CD1c-positive myeloid dendritic cell (primary cell): Measurements from ENCODE around the gene GIMAP4.
A peak's percentile ranks its signal among the peaks of the same experiment; 100 is the strongest.
"Not testable (repeated sequence)": the region's sequence is repeated elsewhere in the genome, so short reads cannot be mapped to it uniquely, and the experiment has no call there.

Experiments
- DNase-seq: peaks from one replicate; pipeline ENCODE4 v3.0.0-alpha.2; 2016; ENCODE audit errors: extremely low spot score

Gene GIMAP4

DNA sequence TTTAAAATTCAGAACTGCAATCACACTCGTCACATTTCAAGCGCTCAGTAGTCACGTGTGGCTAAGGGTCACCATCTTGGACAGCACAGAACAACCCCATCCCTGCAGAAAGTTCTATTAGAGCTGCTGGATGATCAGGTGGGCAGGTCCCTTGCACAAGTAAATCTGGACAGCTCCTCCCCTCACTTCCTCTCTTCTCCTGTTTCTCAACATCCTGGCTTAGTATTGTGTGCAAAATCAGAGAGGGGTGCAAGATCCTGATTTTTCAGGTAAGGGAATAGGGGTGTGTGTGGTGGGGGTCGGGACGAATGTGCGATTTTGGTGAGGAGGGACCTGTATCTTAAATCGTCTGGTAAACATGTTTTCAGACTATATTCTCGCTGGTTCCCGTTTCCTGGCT is at the start of gene GIMAP4:
Gene GIMAP4 (plus strand): TSS at position 222 of the 400 bp plus-strand sequence. CDS start 2,512 bp downstream, outside the sequence.
- DNase-seq, result peak; percentile 45

DNA sequence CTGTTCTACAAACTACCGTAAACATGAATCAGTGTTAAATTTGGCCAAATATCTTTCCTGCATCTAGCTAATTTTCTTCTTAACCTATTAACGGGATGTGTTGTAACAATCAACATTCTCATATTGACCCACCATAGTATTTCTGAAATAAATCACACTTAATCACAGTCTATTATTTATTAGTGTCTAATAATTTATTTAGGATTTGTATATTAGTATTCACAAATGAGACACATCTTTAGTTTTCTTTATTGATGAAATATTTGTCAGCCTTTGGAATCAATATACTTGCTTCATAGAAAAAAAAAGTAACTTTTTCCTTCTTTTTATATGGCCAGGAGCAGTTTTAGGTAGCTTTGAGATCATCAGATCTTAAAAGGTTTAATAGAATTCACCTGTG is 47.9 kb upstream of the GIMAP4 start:
- DNase-seq, result no peak

DNA sequence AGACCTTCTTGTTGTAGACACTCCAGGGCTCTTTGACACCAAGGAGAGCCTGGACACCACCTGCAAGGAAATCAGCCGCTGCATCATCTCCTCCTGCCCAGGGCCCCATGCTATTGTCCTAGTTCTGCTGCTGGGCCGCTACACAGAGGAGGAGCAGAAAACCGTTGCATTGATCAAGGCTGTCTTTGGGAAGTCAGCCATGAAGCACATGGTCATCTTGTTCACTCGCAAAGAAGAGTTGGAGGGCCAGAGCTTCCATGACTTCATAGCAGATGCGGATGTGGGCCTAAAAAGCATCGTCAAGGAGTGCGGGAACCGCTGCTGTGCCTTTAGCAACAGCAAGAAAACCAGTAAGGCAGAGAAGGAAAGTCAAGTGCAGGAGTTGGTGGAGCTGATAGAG is 47.0 kb upstream of the GIMAP4 start:
- no peak for DNase-seq

GRCh38 chr7:150522931-150523330 is 44.3 kb upstream of the GIMAP4 start:
- DNase-seq, result not testable (repeated sequence)

GRCh38 chr7:150524018-150524417 is 43.2 kb upstream of the GIMAP4 start:
- no peak for DNase-seq

GRCh38 chr7:150531704-150532103 is 35.5 kb upstream of the GIMAP4 start:
- DNase-seq, result no peak

- no peak for DNase-seq
These were observed 28.9 kb upstream of the GIMAP4 start for GRCh38 chr7:150538259-150538658.

DNA sequence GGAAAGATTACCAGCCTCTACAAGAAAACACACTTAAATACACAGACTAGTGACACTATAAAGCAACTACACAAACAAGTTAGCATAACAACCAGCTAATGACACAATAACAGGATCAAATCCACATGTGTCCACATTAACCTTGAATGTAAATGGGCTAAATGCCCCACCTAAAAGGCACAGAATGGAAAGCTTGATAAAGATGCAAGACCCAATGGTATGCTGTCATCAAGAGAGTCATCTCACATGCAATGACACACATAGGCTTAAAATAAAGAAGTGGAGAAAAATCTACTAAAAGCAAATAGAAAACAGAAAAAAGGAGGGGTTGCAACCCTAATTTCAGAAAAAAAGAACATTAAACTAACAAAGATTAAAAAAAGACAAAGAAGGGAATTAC is 14.0 kb upstream of the GIMAP4 start:
- DNase-seq, result no peak

- peak; percentile 50 for DNase-seq
These were observed 10.6 kb upstream of the GIMAP4 start for GRCh38 chr7:150556521-150557138.

DNA sequence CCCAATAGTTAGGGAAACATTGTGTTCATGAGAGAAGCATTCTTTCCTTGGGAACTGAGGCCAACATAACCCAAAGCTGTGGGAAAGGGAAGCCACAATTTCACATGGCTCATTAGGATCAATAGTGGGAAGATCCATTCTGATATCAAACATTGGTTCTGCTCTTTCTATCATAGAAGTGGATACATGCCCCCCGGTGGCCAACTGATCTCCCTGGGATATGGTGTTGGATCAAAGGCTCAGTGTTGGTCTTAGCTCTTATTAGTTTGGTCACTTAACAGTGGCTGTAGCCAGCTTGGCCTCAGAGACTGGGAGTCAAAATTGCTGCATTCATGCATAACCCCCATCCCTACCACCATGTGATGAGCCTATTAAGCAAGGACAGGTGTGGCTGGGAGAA is 6.7 kb upstream of the GIMAP4 start:
- no peak for DNase-seq

DNA sequence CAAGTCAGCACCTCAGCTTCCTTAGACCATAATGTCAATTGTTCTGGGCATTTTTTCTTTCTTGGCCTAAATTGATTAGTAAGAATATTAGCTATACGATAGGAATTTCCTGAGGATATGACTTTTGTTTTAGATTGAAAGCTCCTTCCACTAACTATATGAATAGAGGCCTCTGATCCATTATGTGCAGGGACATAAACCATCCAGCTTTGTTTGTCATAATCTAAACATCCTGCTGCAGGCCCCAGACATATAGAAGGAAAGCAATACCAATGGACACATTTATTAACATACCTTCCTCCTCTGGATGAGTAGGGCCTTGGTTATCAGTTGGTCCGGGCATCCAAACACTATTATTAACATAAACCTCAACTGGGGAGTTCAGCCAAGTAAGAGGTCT is 4.3 kb upstream of the GIMAP4 start:
- no peak for DNase-seq

GRCh38 chr7:150564006-150564405 is 3.2 kb upstream of the GIMAP4 start:
- DNase-seq, result no peak

- DNase-seq, result no peak
These were observed 2.6 kb upstream of the GIMAP4 start for GRCh38 chr7:150564566-150564965.

- no peak for DNase-seq
These were observed 2.0 kb upstream of the GIMAP4 start for GRCh38 chr7:150565239-150565638.

DNA sequence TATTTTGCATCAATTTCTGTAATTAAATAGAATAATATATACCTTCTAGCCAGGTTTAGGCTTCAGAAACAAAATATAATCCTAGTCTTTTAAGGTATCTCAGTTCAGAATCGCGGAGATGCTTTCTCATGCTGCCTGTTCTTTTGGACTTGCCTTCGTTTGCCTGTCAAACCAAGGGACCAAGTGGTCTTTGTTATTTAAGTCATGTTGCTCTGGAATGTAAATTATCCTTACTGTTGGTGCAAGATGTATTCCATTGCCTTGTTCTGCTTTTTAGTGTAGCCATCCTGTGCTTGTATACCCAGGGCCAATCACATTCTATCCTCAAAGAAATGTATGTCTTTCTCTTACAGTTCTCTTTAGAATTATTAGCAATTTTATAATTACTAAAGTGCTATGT is 1.1 kb upstream of the GIMAP4 start:
- DNase-seq, result no peak

DNA sequence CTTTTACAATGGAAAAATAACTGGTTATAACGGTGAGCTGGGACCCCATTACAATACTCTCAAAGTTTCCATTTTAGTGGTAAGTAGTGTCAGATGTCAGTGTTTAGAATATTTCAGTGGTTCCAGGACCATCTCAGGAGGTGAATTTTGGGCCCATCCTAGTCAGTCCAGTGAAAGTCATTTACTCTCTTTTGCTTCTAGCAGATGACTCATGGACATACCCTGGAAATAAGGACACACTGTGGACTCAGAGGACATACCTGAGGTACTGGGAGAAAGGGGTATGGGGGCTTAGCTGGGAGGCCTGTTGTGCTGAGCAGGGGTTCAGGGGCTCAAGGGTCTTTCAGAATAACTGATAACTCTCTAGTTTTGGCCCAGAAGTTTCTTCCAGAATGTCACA is 618 bp upstream of the GIMAP4 start:
- no peak for DNase-seq

DNA sequence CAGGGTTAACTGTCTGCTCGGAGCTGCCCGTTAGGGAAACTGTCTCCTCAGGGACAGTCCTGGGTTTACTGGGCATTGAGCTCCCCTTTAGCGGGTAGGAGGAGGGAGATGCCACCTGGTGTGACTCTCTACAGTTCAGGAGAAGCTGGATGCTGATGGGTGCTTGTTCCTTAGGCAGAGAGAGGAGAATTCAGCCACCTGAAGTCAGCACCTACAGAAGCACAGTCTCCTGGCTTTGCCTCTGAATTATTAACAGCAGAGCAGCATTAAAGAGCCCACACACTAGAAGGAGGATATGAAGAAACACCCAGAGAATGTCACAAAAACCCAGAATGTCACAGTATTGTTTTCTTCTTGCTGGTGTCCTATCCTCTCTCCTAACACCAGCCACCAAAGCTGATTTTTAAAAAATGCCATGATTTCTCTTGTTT is 696 bp downstream of the GIMAP4 start:
- DNase-seq, result peak; percentile 20

- no peak for DNase-seq
These were observed 1.5 kb downstream of the GIMAP4 start for GRCh38 chr7:150568714-150569113.

DNA sequence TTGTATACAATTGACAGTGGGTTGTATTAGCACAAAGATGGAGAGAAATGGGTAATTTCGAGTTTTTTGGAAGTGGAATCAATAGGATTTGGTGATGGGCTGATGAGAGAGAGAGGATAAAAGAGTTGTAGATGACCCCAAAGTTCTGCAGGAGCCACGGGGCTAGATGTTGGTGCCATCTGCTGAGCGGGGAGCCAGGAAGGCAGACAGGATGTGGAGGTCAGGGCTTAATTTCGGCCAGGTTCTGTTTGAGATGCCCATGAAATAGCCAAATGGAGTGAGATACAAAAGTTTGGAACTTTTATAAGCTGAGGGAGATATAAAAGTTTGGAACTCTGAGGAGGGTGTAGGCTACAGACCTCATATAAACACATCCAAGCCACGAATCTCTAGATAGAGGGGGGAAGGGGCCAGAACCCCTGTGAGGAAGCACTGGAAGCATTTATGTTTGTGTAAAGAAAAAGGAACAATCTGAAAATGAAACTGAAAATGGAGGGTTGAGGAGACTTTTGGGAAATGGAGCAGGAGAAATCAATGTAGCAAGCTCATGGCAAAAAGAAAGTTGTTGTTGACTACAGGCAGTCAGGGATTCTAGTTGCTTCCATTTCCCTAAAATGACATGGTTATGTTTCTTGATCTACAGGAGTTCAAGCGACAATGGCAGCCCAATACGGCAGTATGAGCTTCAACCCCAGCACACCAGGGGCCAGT is 2.2 kb downstream of the GIMAP4 start:
- DNase-seq, result peak; percentile 45

- DNase-seq, result no peak
These were observed 3.6 kb downstream of the GIMAP4 start for GRCh38 chr7:150570556-150571465.

DNA sequence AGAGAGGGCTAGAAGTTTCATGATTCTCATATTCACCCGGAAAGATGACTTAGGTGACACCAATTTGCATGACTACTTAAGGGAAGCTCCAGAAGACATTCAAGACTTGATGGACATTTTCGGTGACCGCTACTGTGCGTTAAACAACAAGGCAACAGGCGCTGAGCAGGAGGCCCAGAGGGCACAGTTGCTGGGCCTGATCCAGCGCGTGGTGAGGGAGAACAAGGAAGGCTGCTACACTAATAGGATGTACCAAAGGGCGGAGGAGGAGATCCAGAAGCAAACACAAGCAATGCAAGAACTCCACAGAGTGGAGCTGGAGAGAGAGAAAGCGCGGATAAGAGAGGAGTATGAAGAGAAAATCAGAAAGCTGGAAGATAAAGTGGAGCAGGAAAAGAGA is 5.3 kb downstream of the GIMAP4 start:
- no peak for DNase-seq

- DNase-seq, result not testable (repeated sequence)
These were observed 12.9 kb downstream of the GIMAP4 start for GRCh38 chr7:150579979-150580637.
